ENCODE measurements around the gene ARF1.

- no peak for TF ChIP-seq EZH2 (conservative IDR thresholded peaks at IDR 0.05; ENCODE audit: low read depth, low read length)
- TF ChIP-seq ZNF780A (CRISPR knock-in tag; IDR thresholded peaks at IDR 0.05): no peak
- TF ChIP-seq NR2F2 (IDR thresholded peaks at IDR 0.05; ENCODE audit: borderline replicate concordance, low read depth): no peak
- no peak for TF ChIP-seq ELK4 (CRISPR knock-in tag; IDR thresholded peaks at IDR 0.05; ENCODE audit: borderline replicate concordance)
- no peak for TF ChIP-seq HNRNPLL (IDR thresholded peaks at IDR 0.05; ENCODE audit: low read depth, low read length, poor library complexity, severe bottlenecking)
- no peak for TF ChIP-seq POLR2A (IDR thresholded peaks at IDR 0.05; ENCODE audit: insufficient read depth in 1 of 2, low read depth in 2 of 2, low read length in 2 of 2)
- TF ChIP-seq SAFB2 (CRISPR knock-in tag; IDR thresholded peaks at IDR 0.05; ENCODE audit: borderline replicate concordance, low read depth): no peak
- no peak for TF ChIP-seq SCMH1 (CRISPR knock-in tag; IDR thresholded peaks at IDR 0.05; ENCODE audit: borderline replicate concordance)
- TF ChIP-seq GTF2F1 (IDR thresholded peaks at IDR 0.05; ENCODE audit: low read length): no peak
- TF ChIP-seq KLF16 (CRISPR knock-in tag; IDR thresholded peaks at IDR 0.05): no peak
- no peak for TF ChIP-seq AKAP8 (CRISPR knock-in tag; IDR thresholded peaks at IDR 0.05)
- no peak for TF ChIP-seq ZNF276 (CRISPR knock-in tag; IDR thresholded peaks at IDR 0.05; ENCODE audit: low read depth)
These were observed 18.5 kb downstream of the ARF1 start for GRCh38 chr1:228100822-228101613.
